Heart right ventricle (tissue), 16 donors: ENCODE results near the gene ZNF683. TPM values are rescaled to one million over a fixed set of nuclear protein-coding genes. Genes with fewer than 3 reads are reported as not detected.
A peak's percentile ranks its signal among the peaks of the same experiment; 100 is the strongest.
"Not testable (repeated sequence)": the region's sequence is repeated elsewhere in the genome, so short reads cannot be mapped to it uniquely, and the experiment has no call there.

ENCODE experiments used
- ATAC-seq, 8 donors: fragments of 200-7000 bp; cut with Tn5 transposase; one replicate each; pipeline ENCODE4 v1.9.1; 2020; ENCODE audit warnings: mild to moderate bottlenecking in 8 of 8, moderate library complexity in 8 of 8, moderate number of reproducible peaks in 1 of 8
- DNase-seq, 2 donors: peaks; one replicate each; pipeline ENCODE4 v3.0.0-alpha.2; 2020
- H3K27ac ChIP-seq, 10 donors: fragments of 200-600 bp; sonication (generic) in 2 of 10; one replicate each; pipeline versions ENCODE4 v1.5.0 to v1.8.0; 2020 to 2022; ENCODE audit warnings: mild to moderate bottlenecking in 3 of 10
- H3K27me3 ChIP-seq, 7 donors: fragments of 200-600 bp; one replicate each; pipeline ENCODE4 v1.8.0; 2021 to 2022; ENCODE audit warnings: mild to moderate bottlenecking in 2 of 7
- H3K36me3 ChIP-seq, 9 donors: fragments of 200-600 bp; sonication (generic) in 1 of 9; one replicate each; pipeline versions ENCODE4 v1.5.0 to v1.8.0; 2020 to 2022; ENCODE audit warnings: mild to moderate bottlenecking in 2 of 9
- H3K4me1 ChIP-seq, 9 donors: fragments of 200-600 bp; sonication (generic) in 1 of 9; one replicate each; pipeline versions ENCODE4 v1.5.0 to v1.8.0; 2020 to 2022; ENCODE audit warnings: mild to moderate bottlenecking in 4 of 9
- H3K4me3 ChIP-seq, 10 donors: fragments of 200-600 bp; sonication (generic) in 2 of 10; one replicate each; pipeline versions ENCODE4 v1.5.0 to v1.8.0; 2020 to 2022; ENCODE audit warnings: mild to moderate bottlenecking in 7 of 10, moderate library complexity in 2 of 10
- H3K9me3 ChIP-seq, 11 donors: fragments of 200-600 bp in 10 of 11; sonication (generic) in 2 of 11; one replicate each; pipeline versions ENCODE4 v1.5.0 to v1.8.0; 2013 to 2022; ENCODE audit warnings: mild to moderate bottlenecking in 2 of 11, control low read depth in 1 of 11, moderate library complexity in 1 of 11
- CTCF ChIP-seq, 9 donors: fragments of 200-600 bp; sonication (generic) in 2 of 9; IDR thresholded peaks; one replicate each; pipeline versions ENCODE4 v1.5.0 to v1.8.0; 2021 to 2022; ENCODE audit warnings: antibody characterized with exemption in 9 of 9, mild to moderate bottlenecking in 5 of 9, moderate library complexity in 1 of 9
- WGBS, 2 donors: extraction: QIAGEN DNeasy Blood & Tissue Kit; methylation state at CpG; one replicate each; pipeline ENCODE4 v1.1.7; 2013; ENCODE audit warnings: inconsistent platforms in 1 of 2; 5-methylcytosine and 5-hydroxymethylcytosine counted together
- intact Hi-C, 10 donors: fragments of 100-400 bp; cut with DNase I; formaldehyde crosslinking; loops; one replicate each; pipeline versions ENCODE4 v1.11.1 to v1.14.2; 2022
- polyA plus RNA-seq, 2 donors: library from polyadenylated mRNA; stranded (reverse); fragments of 200-250 nt; gene quantifications; one replicate each; pipeline ENCODE4 v1.2.3, GENCODE V29; 2013
- total RNA-seq, 10 donors: library from RNA; stranded (reverse); fragmentation: NEBNext Ultra II Directional in 3 of 10; extraction: Animal tissue kit (Norgen Biotek cat#: 25700) in 3 of 10; gene quantifications; one replicate each; pipeline versions ENCODE4 v1.2.1 to v1.2.4, GENCODE V29; 2021 to 2023
- donor health status: Arrhythmogenic right ventricular cardiomyopathy.
- donor health status: ischemic (EF 13 %, LVEDD 7.1; RV severe dilation, severe dysfunction).
- donor health status: healthy with polysubstance abuse.
- donor health status: DM: no; HTN: yes; CAD: no.
- donor health status: DM: no; HTN: no; CAD: no.
- donor health status: ischemic (EF 25% LVEDD 6.9; RV normal size, moderate dysfunction).
- donor health status: ischemic (EF 25% LVEDD 5.7; RV mildly dilated, moderate dysfunction).
- donor health status: healthy.
- donor health status: DM: yes; HTN: yes; CAD: no.
- donor health status: Ischemic cardiomyopathy.
- donor health status: ischemic (EF 35%, LVEDD 5.7; RV mildly dilated, moderate dysfunction).
- donor health status: nonischemic (EF 11% LVEDD 7.7; RV severe dilation, severe dysfunction).
- donor health status: DM: yes; HTN: yes; CAD: no.
- donor health status: PGD.
- donor health status: ischemic (EF 29% LVEDD 5.4; RV normal size, mild dysfunction).
- donor health status: nonischemic (EF 23%, LVEDD 6.1; RV moderate dilation, normal function).

The ZNF683 gene
- total and polyA plus RNA-seq, 12 donors = 0.04 to 1.3 (median 0.15) TPM; not detected in 9

- WGBS, 2 donors = 58 to 65% methylated on average over 6 of the region's 6 CpGs
- ATAC-seq (no peak), DNase-seq (no peak)
- H3K4me1 ChIP-seq = peaks cover 0 to 55% (median 0%) of the 10 kb centered on the region in 9 donors
- H3K36me3 ChIP-seq = no peaks in the 10 kb centered on the region
- TF ChIP-seq CTCF (IDR thresholded peaks at IDR 0.05) = no peak
- H3K4me3 ChIP-seq = no peak overlapping the region
- peaks cover 0 to 29% (median 15%) of the 10 kb centered on the region in 7 donors for H3K27me3 ChIP-seq
- no peaks in the 10 kb centered on the region for H3K9me3 ChIP-seq
- intact Hi-C loops = no loop called here
- H3K27ac ChIP-seq = no peak overlapping the region
These were observed 2.5 kb upstream of the ZNF683 start for GRCh38 chr1:26375081-26375480.

- 47 to 53% methylated on average over 2 of the region's 2 CpGs for WGBS, 2 donors
- not testable (repeated sequence) for DNase-seq, H3K9me3 ChIP-seq, ATAC-seq, H3K36me3 ChIP-seq, H3K4me3 ChIP-seq
- peaks cover 0 to 55% (median 0%) of the 10 kb centered on the region in 9 donors for H3K4me1 ChIP-seq
- H3K27ac ChIP-seq = peak overlapping the region in 1 of 10 donors; percentile 53
- peaks cover 0 to 32% (median 15%) of the 10 kb centered on the region in 7 donors for H3K27me3 ChIP-seq
- intact Hi-C loops = loop anchor here in 1 of 10 donors (5.0 kb wide), 1 partner anchor 102 kb away; no protein-coding TSS in a partner anchor
These were observed 1.8 kb upstream of the ZNF683 start for GRCh38 chr1:26374361-26374760.

GRCh38 chr1:26373789-26374188 is 1.2 kb upstream of the ZNF683 start:
- DNase-seq (no peak), ATAC-seq (no peak)
- Histone ChIP-seq H3K27me3 (peaks cover 0 to 37% (median 20%) of the 10 kb centered on the region in 7 donors), H3K36me3 (no peaks in the 10 kb centered on the region), H3K4me1 (peaks cover 0 to 51% (median 0%) of the 10 kb centered on the region in 9 donors), H3K27ac (peak overlapping the region in 1 of 10 donors; percentile 53), H3K4me3 (no peak overlapping the region), H3K9me3 (no peaks in the 10 kb centered on the region)
- no peak for TF ChIP-seq CTCF (IDR thresholded peaks at IDR 0.05)
- intact Hi-C loops = loop anchor here in 1 of 10 donors (5.0 kb wide), 1 partner anchor 101 kb away; no protein-coding TSS in a partner anchor
- 39 to 46% methylated on average over 2 of the region's 2 CpGs for WGBS, 2 donors

GRCh38 chr1:26373281-26373680 is 731 bp upstream of the ZNF683 start:
- H3K27me3 ChIP-seq = peaks cover 0 to 37% (median 17%) of the 10 kb centered on the region in 7 donors
- intact Hi-C loops = loop anchor here in 1 of 10 donors (5.0 kb wide), 1 partner anchor 101 kb away; no protein-coding TSS in a partner anchor
- WGBS, 2 donors = 82 to 85% methylated on average over 4 of the region's 4 CpGs
- no peak for DNase-seq
- peak overlapping the region in 1 of 10 donors; percentile 16 for H3K27ac ChIP-seq
- no peaks in the 10 kb centered on the region for H3K9me3 ChIP-seq
- peaks cover 0 to 46% (median 0%) of the 10 kb centered on the region in 9 donors for H3K4me1 ChIP-seq
- H3K36me3 ChIP-seq = no peaks in the 10 kb centered on the region
- no peak for ATAC-seq
- H3K4me3 ChIP-seq = no peak overlapping the region
- TF ChIP-seq CTCF (IDR thresholded peaks at IDR 0.05) = no peak

GRCh38 chr1:26372039-26372438 is 511 bp downstream of the ZNF683 start:
- peaks cover 0 to 36% (median 0%) of the 10 kb centered on the region in 9 donors for H3K4me1 ChIP-seq
- DNase-seq = no peak
- intact Hi-C loops = loop anchor here in 1 of 10 donors (5.0 kb wide), 1 partner anchor 100 kb away; no protein-coding TSS in a partner anchor
- H3K36me3 ChIP-seq = no peaks in the 10 kb centered on the region
- no peak overlapping the region for H3K4me3 ChIP-seq
- peaks cover 0 to 41% (median 16%) of the 10 kb centered on the region in 7 donors for H3K27me3 ChIP-seq
- ATAC-seq = no peak
- H3K27ac ChIP-seq = no peak overlapping the region
- H3K9me3 ChIP-seq = no peaks in the 10 kb centered on the region
- 87 to 90% methylated on average over 5 of the region's 5 CpGs for WGBS, 2 donors
- TF ChIP-seq CTCF (IDR thresholded peaks at IDR 0.05) = no peak
